GM12878 (cell line): Measurements from ENCODE around the gene FLII. TPM values are rescaled to one million over a fixed set of nuclear protein-coding genes. Genes with fewer than 3 reads are reported as not detected.
A peak's percentile ranks its signal among the peaks of the same experiment; 100 is the strongest.

Experiments used
- CEBPB ChIP-seq, 2 experiments: fragments of 150-350 bp in 1 of 2; IDR thresholded peaks; 2 replicates each; pipeline ENCODE4 v1.6.1; 2012 to 2014; ENCODE audit warnings: low read depth in 2 of 2, low read length in 2 of 2, borderline replicate concordance in 1 of 2, inconsistent platforms in 1 of 2
- CHD2 ChIP-seq: IDR thresholded peaks from 2 replicates; pipeline ENCODE4 v1.6.1; 2011; ENCODE audit warnings: low read depth, low read length, improper control_type of control experiment, borderline replicate concordance
- CHD4 ChIP-seq: fragments of 200-600 bp; sonication (generic); IDR thresholded peaks from 2 replicates; pipeline ENCODE4 v1.6.1; 2016; ENCODE audit warnings: mild to moderate bottlenecking
- EGR1 ChIP-seq, 2 experiments: IDR thresholded peaks; 1 replicate in 1 of 2; 2 replicates in 1 of 2; pipeline ENCODE4 v1.6.1; 2011 to 2012; ENCODE audit warnings: low read depth in 2 of 2, low read length in 2 of 2, borderline replicate concordance in 1 of 2, mild to moderate bottlenecking in 1 of 2, moderate library complexity in 1 of 2
- HDGF ChIP-seq: fragments of 450-650 bp; IDR thresholded peaks from 2 replicates; pipeline ENCODE4 v1.6.1; 2016; ENCODE audit warnings: antibody characterized with exemption
- IRF4 ChIP-seq: IDR thresholded peaks from 2 replicates; pipeline ENCODE4 v1.6.1; 2011; ENCODE audit warnings: low read depth, low read length
- KLF5 ChIP-seq: fragments of 450-650 bp; IDR thresholded peaks from 2 replicates; pipeline ENCODE4 v1.6.1; 2014; ENCODE audit warnings: mild to moderate bottlenecking; ENCODE audit not compliant: partially characterized antibody
- NR2C2 ChIP-seq: IDR thresholded peaks from 2 replicates; pipeline ENCODE4 v1.6.1; 2011; ENCODE audit warnings: borderline replicate concordance, low read depth; ENCODE audit not compliant: control insufficient read depth, insufficient read length
- RB1 ChIP-seq: fragments of 450-650 bp; formaldehyde crosslinking; IDR thresholded peaks from 2 replicates; pipeline ENCODE4 v1.6.1; 2017; ENCODE audit warnings: mild to moderate bottlenecking, borderline replicate concordance
- STAT1 ChIP-seq: fragments of 450-650 bp; conservative IDR thresholded peaks from 2 replicates; pipeline ENCODE4 v1.6.1; 2014; ENCODE audit warnings: antibody characterized with exemption, mild to moderate bottlenecking
- TARDBP ChIP-seq: IDR thresholded peaks from 2 replicates; pipeline ENCODE4 v1.6.1; 2016; ENCODE audit warnings: borderline replicate concordance
- TCF3 ChIP-seq: IDR thresholded peaks from 2 replicates; pipeline ENCODE4 v1.6.1; 2012; ENCODE audit warnings: low read depth, mild to moderate bottlenecking, low read length, borderline replicate concordance; ENCODE audit not compliant: insufficient read depth
- ZNF24 ChIP-seq: fragments of 450-650 bp; IDR thresholded peaks from 2 replicates; pipeline ENCODE4 v1.6.1; 2017; ENCODE audit warnings: antibody characterized with exemption, mild to moderate bottlenecking
- polyA plus RNA-seq, 11 experiments: library from polyadenylated mRNA; depleted of rRNA in 4 of 11; unstranded in 6 of 11; stranded (reverse) in 5 of 11; fragments of >200 nt; fragmentation: Nextera tagmentation in 4 of 11; fragmentation: Illumina TruSeq in 1 of 11; extraction: Ambion mirVana in 4 of 11; extraction: Trizol in 1 of 11; gene quantifications; 1 replicate in 1 of 11; 2 replicates in 10 of 11; pipeline versions ENCODE4 v1.2.1 to v1.2.3, GENCODE V29; 2011 to 2016; ENCODE audit warnings: inconsistent platforms in 2 of 11, missing spikeins in 2 of 11, low read depth in 1 of 11
- total RNA-seq, 4 experiments: library from RNA; depleted of rRNA in 3 of 4; stranded (reverse); fragments of >200 nt in 3 of 4; fragmentation: Illumina TruSeq in 1 of 4; extraction: Trizol in 1 of 4; gene quantifications; 2 replicates each; pipeline versions ENCODE4 v1.2.1 to v1.2.3, GENCODE V29; 2013 to 2021
- TF ChIP-seq, protein P1 (sequence below): IDR thresholded peaks from 2 replicates; pipeline ENCODE4 v1.6.1; 2011; ENCODE audit warnings: low read depth, mild to moderate bottlenecking, low read length, moderate library complexity, borderline replicate concordance; ENCODE audit errors: extremely low read depth
- TF ChIP-seq, protein P2 (sequence below): fragments of 450-650 bp; formaldehyde crosslinking; IDR thresholded peaks from 2 replicates; pipeline ENCODE4 v1.4.0; 2022; ENCODE audit warnings: mild to moderate bottlenecking, moderate library complexity
- TF ChIP-seq, protein P3 (sequence below): fragments of 450-650 bp; IDR thresholded peaks from 2 replicates; pipeline ENCODE4 v1.6.1; 2017; ENCODE audit warnings: mild to moderate bottlenecking, moderate library complexity
- TF ChIP-seq, protein P4 (sequence below): fragments of 450-650 bp; IDR thresholded peaks from 2 replicates; pipeline ENCODE4 v1.6.1; 2017; ENCODE audit warnings: mild to moderate bottlenecking, low read depth, inconsistent platforms; ENCODE audit not compliant: poor library complexity, severe bottlenecking

FLII gene
- total and polyA plus RNA-seq, 10 of the 15 experiments (the other 5 are each of a cell fraction or from before 2014, with no cell fraction given) = 22.2 to 200 (median 121) TPM

DNA sequence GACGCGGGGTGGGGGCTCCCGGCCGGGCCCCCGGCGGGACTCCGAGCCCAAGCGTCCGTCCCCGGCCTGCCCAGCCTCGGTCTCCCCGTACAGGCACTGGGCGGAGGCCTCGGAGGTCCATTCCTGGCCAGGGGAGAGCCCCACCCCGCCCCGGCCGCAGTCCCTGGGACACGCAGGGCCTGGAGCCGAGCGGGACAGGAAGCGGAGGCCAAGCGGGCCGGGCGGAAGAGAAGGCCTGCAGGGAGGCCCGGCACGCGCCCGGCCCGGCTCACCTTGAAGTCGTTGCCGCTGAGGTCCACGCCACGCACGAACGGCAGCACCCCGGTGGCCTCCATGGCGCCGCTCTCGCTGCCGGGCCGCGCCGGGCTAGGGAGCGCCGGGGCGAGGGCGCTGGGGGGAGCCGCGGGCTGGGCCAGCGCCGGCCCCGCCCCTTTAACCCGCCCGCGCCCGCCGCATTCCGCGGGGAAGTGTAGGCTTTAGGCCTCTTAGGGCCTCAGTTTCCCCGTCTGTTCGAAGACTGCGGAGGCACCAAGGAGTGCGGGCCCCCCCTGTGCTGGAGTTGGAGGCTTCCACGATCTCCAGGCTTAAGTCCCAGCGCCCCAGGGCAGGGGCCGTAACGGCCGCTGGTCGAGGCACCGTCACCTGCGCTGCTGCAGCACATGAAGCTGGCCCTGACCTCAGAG, at the start of gene FLII (continued):
- TF ChIP-seq ZNF24 = 0 out of 2 replicates have a peak, but pooled peaks have one; percentile 39
- TF ChIP-seq STAT1 = 0 out of 2 replicates have a peak, but pooled peaks have one; percentile 20
- no peak for TF ChIP-seq CEBPB (IDR thresholded peaks at IDR 0.05; ENCODE audit: borderline replicate concordance in 1 of 2, low read depth in 2 of 2, low read length in 2 of 2)
- TF ChIP-seq NR2C2 = no peak
- TF ChIP-seq CHD2 = 0 out of 2 replicates have a peak, but pooled peaks have one; percentile 16
- peak in 1 of 2 experiments; percentile 18; a peak in 1 of 3 replicates for TF ChIP-seq EGR1 (IDR thresholded peaks at IDR 0.05; ENCODE audit: borderline replicate concordance in 1 of 2, low read depth in 2 of 2, low read length in 2 of 2)
- peak; percentile 57 for TF ChIP-seq KLF5
- TF ChIP-seq, protein P1, sequence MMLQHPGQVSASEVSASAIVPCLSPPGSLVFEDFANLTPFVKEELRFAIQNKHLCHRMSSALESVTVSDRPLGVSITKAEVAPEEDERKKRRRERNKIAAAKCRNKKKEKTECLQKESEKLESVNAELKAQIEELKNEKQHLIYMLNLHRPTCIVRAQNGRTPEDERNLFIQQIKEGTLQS = no peak
- TF ChIP-seq, protein P2, sequence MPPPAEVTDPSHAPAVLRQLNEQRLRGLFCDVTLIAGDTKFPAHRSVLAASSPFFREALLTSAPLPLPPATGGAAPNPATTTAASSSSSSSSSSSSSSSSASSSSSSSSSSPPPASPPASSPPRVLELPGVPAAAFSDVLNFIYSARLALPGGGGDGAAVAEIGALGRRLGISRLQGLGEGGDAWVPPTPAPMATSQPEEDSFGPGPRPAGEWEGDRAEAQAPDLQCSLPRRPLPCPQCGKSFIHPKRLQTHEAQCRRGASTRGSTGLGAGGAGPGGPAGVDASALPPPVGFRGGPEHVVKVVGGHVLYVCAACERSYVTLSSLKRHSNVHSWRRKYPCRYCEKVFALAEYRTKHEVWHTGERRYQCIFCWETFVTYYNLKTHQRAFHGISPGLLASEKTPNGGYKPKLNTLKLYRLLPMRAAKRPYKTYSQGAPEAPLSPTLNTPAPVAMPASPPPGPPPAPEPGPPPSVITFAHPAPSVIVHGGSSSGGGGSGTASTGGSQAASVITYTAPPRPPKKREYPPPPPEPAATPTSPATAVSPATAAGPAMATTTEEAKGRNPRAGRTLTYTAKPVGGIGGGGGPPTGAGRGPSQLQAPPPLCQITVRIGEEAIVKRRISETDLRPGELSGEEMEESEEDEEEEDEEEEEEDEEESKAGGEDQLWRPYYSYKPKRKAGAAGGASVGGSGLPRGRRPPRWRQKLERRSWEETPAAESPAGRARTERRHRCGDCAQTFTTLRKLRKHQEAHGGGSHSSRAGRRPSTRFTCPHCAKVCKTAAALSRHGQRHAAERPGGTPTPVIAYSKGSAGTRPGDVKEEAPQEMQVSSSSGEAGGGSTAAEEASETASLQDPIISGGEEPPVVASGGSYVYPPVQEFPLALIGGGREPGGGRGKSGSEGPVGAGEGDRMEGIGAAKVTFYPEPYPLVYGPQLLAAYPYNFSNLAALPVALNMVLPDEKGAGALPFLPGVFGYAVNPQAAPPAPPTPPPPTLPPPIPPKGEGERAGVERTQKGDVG (CRISPR knock-in tag) = no peak
- TF ChIP-seq TARDBP = no peak
- TF ChIP-seq, protein P3, sequence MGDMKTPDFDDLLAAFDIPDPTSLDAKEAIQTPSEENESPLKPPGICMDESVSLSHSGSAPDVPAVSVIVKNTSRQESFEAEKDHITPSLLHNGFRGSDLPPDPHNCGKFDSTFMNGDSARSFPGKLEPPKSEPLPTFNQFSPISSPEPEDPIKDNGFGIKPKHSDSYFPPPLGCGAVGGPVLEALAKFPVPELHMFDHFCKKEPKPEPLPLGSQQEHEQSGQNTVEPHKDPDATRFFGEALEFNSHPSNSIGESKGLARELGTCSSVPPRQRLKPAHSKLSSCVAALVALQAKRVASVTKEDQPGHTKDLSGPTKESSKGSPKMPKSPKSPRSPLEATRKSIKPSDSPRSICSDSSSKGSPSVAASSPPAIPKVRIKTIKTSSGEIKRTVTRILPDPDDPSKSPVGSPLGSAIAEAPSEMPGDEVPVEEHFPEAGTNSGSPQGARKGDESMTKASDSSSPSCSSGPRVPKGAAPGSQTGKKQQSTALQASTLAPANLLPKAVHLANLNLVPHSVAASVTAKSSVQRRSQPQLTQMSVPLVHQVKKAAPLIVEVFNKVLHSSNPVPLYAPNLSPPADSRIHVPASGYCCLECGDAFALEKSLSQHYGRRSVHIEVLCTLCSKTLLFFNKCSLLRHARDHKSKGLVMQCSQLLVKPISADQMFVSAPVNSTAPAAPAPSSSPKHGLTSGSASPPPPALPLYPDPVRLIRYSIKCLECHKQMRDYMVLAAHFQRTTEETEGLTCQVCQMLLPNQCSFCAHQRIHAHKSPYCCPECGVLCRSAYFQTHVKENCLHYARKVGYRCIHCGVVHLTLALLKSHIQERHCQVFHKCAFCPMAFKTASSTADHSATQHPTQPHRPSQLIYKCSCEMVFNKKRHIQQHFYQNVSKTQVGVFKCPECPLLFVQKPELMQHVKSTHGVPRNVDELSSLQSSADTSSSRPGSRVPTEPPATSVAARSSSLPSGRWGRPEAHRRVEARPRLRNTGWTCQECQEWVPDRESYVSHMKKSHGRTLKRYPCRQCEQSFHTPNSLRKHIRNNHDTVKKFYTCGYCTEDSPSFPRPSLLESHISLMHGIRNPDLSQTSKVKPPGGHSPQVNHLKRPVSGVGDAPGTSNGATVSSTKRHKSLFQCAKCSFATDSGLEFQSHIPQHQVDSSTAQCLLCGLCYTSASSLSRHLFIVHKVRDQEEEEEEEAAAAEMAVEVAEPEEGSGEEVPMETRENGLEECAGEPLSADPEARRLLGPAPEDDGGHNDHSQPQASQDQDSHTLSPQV = peak; percentile 29; the same call in 1 of the 2 replicates
- TF ChIP-seq TCF3 = 0 out of 2 replicates have a peak, but pooled peaks have one; percentile 56
- TF ChIP-seq HDGF = 0 out of 2 replicates have a peak, but pooled peaks have one; percentile 19
- TF ChIP-seq RB1 = peak; percentile 82; the same call in 1 of the 2 replicates
- TF ChIP-seq IRF4 = no peak
- no peak for TF ChIP-seq CHD4
- TF ChIP-seq, protein P4, sequence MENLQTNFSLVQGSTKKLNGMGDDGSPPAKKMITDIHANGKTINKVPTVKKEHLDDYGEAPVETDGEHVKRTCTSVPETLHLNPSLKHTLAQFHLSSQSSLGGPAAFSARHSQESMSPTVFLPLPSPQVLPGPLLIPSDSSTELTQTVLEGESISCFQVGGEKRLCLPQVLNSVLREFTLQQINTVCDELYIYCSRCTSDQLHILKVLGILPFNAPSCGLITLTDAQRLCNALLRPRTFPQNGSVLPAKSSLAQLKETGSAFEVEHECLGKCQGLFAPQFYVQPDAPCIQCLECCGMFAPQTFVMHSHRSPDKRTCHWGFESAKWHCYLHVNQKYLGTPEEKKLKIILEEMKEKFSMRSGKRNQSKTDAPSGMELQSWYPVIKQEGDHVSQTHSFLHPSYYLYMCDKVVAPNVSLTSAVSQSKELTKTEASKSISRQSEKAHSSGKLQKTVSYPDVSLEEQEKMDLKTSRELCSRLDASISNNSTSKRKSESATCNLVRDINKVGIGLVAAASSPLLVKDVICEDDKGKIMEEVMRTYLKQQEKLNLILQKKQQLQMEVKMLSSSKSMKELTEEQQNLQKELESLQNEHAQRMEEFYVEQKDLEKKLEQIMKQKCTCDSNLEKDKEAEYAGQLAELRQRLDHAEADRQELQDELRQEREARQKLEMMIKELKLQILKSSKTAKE = no peak
